Eye (tissue), 1 donor: ENCODE measurements around the gene CCL22.
"Not testable (repeated sequence)": the region's sequence is repeated elsewhere in the genome, so short reads cannot be mapped to it uniquely, and the experiment has no call there.

Experiments used
- DNase-seq: peaks from one replicate; pipeline ENCODE4 v3.0.0-alpha.2; 2015

CCL22 gene

DNA sequence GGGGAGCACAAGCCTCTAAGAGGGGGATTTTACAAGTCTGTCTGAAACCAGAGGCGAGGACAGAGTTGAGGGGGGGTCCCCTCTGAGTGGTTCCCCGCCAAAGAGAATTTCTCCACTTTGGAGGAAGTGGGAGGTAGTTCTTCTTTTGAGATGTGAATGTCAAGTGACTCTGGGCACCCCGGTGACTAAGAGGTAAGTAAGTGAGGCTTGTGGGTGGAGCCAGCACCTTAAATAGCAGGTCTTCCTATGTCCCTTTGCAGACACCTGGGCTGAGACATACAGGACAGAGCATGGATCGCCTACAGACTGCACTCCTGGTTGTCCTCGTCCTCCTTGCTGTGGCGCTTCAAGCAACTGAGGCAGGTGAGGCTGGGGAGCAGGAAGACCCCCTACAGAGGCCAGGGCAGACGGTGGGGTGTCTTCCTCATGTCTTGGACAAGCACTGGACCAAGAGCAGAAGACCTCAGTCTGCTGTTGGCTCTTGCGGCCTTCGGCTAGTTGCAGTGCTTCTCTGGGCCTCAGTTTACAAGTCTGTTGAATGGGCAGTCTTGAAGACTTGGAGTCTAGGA, at the start of gene CCL22:
Gene CCL22 (plus strand): TSS at position 257 of the 569 bp plus-strand sequence. CDS start 34 bp downstream, at position 291.
- DNase-seq = no peak

DNA sequence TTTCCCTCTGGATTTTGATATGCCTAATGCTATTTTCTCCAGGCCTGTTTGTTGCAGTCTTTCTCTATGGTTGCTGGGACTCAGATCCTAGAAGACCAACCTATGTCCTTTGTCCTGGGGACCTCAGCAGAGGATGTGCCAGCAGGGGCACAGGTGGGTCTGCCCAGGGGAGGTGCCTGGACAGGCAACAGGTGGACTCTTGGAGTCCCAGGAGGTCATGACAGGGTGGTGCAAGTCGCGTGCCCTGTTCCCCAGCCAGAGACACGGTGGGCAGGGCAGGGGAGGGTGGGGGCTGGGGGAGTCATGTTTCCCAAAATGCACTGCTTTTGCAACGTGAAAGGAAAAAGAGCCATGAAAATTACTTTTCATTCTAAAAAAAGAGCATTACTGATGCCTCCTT, 47.8 kb upstream of the CCL22 start:
- DNase-seq = no peak

DNA sequence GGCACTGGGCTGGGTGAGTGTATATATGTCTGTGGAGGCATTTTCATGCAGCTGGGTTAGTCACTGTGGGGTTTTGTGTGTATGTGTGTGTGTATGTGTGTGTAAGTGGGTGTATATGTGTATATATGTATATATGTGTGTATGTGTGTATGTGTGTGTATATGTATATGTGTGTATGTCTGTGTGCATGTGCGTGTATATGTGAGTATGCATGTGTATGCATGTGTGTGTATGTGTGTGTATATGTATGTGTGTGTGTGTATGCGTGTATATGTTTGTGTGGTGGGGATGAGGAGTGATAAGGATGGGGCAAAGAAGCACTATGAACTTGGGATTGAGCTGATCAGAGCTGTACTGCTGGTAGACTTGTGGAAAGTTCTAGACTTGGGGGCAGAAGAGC, 45.1 kb upstream of the CCL22 start:
- DNase-seq = no peak

DNA sequence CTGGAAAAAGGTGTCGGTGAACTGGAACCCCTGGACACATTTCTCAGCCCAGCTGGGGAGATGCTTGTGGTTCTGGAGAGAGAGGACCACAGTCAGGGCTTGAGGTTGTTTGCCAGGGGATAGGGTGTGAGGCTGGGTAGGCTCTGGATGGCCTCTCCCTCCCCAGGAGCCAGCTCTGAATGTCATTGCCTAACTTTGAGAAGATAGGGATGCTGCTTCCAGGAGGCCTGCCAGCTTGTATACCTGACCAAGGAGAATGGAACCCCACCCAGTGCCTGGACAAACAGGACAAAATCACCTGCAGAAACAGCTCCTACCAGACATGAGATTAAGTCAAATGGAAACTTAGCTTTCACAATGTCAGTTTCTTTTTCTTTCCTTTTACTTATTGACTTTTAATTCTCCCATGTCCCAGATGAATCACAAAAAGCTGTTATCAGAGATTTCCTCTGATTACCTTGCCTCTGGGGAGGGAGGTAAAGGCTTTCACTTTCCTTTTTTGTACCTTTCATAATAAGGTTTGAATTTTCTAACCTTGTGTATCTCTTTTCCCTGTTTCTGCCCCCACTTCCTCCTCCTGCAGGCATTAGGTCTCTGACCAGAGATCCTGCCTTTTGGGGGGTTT, 44.3 kb upstream of the CCL22 start:
- no peak for DNase-seq

GRCh38 chr16:57315416-57315815, 43.2 kb upstream of the CCL22 start:
- DNase-seq = no peak

- no peak for DNase-seq
These were observed 42.1 kb upstream of the CCL22 start for GRCh38 chr16:57316390-57317017.

DNA sequence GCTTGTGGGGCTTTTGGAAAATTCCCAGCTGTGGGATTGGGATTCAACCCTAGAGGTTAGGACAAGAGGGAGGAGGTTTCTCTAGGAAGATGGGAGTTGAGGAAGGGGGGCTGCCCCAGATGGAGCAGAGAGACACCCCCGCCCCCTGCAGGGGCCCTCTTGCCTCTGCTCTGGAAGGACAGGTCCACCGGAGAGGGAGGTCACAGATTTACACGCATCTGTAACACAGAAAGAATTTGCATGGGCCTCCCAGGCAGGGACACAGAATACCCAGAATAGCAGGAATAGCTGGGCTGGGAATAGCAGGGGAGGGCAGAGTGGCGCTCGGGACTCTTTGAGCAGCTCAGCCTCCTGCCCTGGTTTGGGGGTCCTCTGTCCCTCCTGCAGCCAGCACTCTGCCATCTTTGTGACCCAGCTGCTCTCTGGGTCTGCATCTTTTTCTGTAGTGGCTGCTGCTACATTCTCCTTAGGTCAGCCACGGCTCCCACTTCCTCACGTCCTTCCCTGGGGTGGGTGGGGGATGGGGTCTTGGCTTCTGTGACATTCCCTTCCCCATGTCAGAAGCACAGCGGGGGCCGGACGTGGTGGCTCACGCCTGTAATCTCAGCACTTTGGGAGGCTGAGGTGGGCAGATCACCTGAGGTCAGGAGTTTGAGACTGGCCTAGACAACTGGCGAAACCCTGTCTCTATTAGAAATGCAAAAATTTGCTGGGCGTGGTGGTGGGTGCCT, 40.2 kb upstream of the CCL22 start:
- DNase-seq = no peak

DNA sequence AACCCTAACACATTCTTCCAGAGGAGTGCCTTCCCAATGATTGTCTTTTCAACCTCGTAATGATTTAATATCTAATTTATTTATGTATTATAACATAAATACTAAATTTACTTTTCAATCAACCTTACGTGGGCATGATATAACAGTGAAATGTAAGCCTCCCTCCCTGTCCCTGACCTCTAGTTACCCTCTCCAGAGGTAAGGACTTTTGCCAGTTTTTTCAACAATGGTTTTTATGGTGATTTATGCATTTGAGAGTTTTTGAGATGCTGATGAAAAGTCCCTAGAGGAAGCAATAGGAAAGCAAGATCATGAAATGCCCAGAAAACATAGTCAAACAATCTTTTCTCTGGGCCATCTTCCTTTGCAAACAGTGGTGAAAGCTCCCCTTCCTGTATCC, 38.9 kb upstream of the CCL22 start:
- no peak for DNase-seq

DNA sequence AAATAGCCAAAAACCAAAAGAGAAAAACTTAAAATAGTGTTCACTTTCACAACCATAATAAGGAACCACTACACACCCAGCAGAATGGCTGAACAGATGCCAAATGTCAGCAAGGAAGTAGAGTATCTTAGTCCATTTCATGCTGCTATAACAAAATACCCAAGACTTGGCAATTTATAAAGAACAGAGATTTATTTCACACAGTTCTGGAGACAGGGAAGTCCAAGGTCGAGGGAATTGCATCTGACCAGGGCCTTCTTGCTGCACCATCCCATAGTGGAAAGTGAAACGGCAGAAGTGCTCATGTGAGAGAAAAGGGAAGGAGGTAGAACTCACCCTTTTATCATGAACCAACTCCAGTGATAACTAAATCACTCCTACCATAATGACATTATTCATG, 33.8 kb upstream of the CCL22 start:
- no peak for DNase-seq

- no peak for DNase-seq
These were observed 33.1 kb upstream of the CCL22 start for GRCh38 chr16:57325458-57325857.

GRCh38 chr16:57329718-57330327, 28.8 kb upstream of the CCL22 start:
- DNase-seq = no peak

- DNase-seq = no peak
These were observed 27.2 kb upstream of the CCL22 start for GRCh38 chr16:57331355-57331754.

GRCh38 chr16:57333402-57333801, 25.2 kb upstream of the CCL22 start:
- DNase-seq = no peak

DNA sequence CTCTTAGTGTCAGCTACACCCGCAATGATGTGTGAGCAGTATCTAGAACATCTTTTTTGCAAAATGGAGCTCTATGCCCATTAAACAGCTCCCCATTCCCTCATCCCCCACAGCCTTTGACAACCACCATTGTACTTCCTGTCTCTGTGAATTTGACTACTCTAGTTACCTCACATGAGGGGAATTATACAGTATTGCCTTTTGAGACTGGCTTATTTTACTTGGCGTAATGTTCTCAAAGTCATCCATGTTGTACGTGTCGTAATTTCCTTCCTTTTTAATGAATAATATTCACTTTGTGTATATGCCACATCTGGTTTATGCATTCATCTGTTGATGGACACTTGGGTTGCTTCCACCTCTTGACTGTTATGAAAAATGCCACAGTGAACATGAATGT, 23.2 kb upstream of the CCL22 start:
- no peak for DNase-seq

DNA sequence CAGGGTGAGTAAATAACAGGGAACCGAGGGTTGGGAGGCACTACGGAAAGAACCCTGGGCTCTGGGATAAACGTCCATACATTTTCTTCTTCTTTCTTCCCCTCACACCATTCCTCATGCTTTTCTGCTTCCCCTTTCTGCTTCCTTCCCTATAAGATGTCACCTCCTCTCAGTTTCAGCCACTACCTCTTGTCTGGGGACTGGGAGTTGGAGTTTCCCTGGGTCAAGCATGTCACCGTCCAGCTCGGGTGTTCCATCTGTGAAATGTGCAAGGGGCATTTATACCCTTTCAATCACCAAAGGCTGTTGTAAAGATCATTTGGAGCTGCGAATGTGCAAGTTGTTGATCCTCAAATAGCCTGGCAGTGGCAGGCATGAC, 17.5 kb upstream of the CCL22 start:
- no peak for DNase-seq

DNA sequence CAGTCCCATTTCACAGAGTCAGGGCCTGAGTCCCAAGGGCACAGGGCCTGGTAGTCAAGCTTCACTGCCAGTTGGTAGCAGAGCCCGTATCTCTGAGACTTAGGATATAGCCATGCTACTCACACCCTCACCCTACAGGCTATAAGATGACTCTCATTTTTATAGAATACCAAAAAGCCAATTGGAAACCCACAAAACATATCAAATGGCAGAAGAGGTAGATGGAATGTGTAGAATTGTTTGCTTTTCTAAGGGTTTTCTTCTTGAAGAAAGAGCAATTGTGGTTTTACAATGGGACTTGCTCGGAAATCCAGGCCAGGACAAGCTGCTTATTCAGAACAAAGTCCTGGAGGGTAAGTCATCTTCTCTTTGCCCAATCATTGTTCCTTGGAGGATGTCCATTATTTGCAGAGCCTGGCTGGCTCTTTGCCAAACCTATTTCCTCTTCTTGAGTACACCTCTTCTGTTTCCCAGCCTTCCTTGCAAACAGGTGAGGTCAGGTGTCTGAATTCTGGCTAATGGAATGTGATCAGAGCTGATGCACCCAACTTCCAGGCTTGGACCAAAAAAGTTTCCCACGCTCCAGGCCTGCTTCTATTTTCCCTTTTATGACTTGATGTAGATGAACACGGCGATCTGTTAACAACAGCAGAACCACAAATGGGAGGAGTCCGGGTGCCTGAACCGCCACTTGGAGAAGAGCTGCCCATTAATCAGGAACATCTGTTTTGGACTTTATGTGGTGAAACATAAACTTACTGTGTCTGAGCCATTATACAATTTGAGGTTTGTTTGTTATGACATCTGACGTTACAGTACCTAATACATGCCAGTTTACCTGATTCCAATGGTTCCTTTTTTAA, 16.9 kb upstream of the CCL22 start:
- DNase-seq = peak; percentile 22

DNA sequence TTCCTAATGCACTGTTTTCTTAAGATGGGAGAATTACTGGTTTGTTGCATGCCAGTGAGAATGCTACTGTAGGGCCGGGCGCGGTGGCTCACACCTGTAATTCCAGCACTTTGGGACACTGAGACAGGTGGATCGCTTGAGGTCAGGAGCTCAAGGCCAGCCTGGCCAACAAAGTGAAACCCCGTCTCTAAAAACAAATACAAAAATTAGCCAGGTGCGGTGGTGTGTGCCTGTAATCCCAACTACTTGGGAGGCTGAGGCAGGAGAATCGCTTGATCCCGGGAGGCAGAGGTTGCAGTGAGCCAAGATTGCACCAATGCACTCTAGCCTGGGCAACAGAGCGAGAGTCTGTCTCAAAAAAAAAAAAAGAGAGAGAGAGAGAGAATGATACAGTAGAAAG, 16.0 kb upstream of the CCL22 start:
- DNase-seq = not testable (repeated sequence)

GRCh38 chr16:57343221-57343620, 15.4 kb upstream of the CCL22 start:
- no peak for DNase-seq

- not testable (repeated sequence) for DNase-seq
These were observed 14.5 kb upstream of the CCL22 start for GRCh38 chr16:57344094-57344493.

- DNase-seq = no peak
These were observed 13.6 kb upstream of the CCL22 start for GRCh38 chr16:57345021-57345420.

- no peak for DNase-seq
These were observed 12.8 kb upstream of the CCL22 start for GRCh38 chr16:57345666-57346204.

DNA sequence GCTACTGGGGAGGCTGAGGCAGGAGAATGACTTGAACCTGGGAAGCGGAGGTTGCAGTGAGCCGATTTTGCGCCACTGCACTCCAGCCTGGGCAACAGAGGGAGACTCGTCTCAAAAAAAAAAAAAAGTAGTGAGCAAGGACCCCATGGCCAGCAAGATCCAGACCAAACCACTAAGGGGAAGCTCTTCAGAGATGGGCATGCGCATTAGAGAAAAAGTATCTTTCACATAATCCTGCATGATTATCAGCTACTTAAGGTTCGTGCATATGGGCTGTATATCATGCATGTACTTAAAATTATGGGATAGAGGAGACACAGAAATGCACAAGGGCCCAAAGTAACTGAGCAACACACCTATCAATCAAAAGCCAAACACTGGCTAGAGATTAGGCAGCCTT, 10.7 kb upstream of the CCL22 start:
- DNase-seq = no peak
